A549 (cell line): ENCODE measurements around the gene CNOT1.

Source experiments
- CHD2 ChIP-seq: fragments of 150-350 bp; IDR thresholded peaks from 2 replicates; pipeline ENCODE4 v1.6.1; 2014; ENCODE audit warnings: low read length; ENCODE audit not compliant: partially characterized antibody
- CTCF ChIP-seq: fragments of >200 bp; sonication (Bioruptor Twin); formaldehyde crosslinking; IDR thresholded peaks from 3 replicates; pipeline ENCODE4 v1.5.1; 2016
- EHMT2 ChIP-seq: fragments of 200-600 bp; sonication (generic); IDR thresholded peaks from 2 replicates; pipeline ENCODE4 v1.6.1; 2016; ENCODE audit warnings: antibody characterized with exemption, low read depth, mild to moderate bottlenecking, moderate library complexity
- EP300 ChIP-seq, 2 experiments: fragments of >200 bp; sonication (Bioruptor Twin); formaldehyde crosslinking; IDR thresholded peaks; 2 replicates in 1 of 2; 3 replicates in 1 of 2; pipeline ENCODE4 v1.6.1; 2016 to 2017
- ESRRA ChIP-seq: fragments of 150-350 bp; IDR thresholded peaks from 2 replicates; pipeline ENCODE4 v1.6.1; 2014; ENCODE audit warnings: mild to moderate bottlenecking, low read length, borderline replicate concordance
- HMGXB4 ChIP-seq: fragments of 250-450 bp; sonication (Bioruptor Pico); IDR thresholded peaks from 2 replicates; pipeline ENCODE4 v1.5.0; 2021; ENCODE audit warnings: mild to moderate bottlenecking, moderate library complexity, borderline replicate concordance
- JUNB ChIP-seq: fragments of >200 bp; sonication (Bioruptor Twin); formaldehyde crosslinking; IDR thresholded peaks from 2 replicates; pipeline ENCODE4 v1.6.1; 2016
- MYC ChIP-seq: IDR thresholded peaks from 2 replicates; pipeline ENCODE4 v1.6.1; 2012; ENCODE audit warnings: mild to moderate bottlenecking, inconsistent platforms, low read length, improper control_type of control experiment, borderline replicate concordance
- POLR2A ChIP-seq: IDR thresholded peaks from 2 replicates; pipeline ENCODE4 v1.6.1; 2012; ENCODE audit warnings: mild to moderate bottlenecking, low read length
- RCOR1 ChIP-seq: fragments of 150-350 bp; IDR thresholded peaks from 2 replicates; pipeline ENCODE4 v1.6.1; 2014; ENCODE audit warnings: antibody characterized with exemption, low read length, low read depth
- RFX5 ChIP-seq: fragments of 450-650 bp; IDR thresholded peaks from 2 replicates; pipeline ENCODE4 v1.7.1; 2014; ENCODE audit warnings: antibody characterized with exemption, mild to moderate bottlenecking, moderate library complexity
- ZFP36 ChIP-seq: fragments of 450-650 bp; IDR thresholded peaks from 2 replicates; pipeline ENCODE4 v1.6.1; 2014; ENCODE audit warnings: borderline replicate concordance; ENCODE audit not compliant: partially characterized antibody

- TF ChIP-seq RFX5 (no peak), POLR2A (no peak), EHMT2 (no peak), HMGXB4 (CRISPR knock-in tag) (no peak), CTCF (no peak), ESRRA (no peak), CHD2 (no peak), MYC (no peak), JUNB (no peak), ZFP36 (no peak), EP300 (IDR thresholded peaks at IDR 0.05) (no peak), RCOR1 (no peak)
These were observed 85.9 kb downstream of the CNOT1 start for GRCh38 chr16:58543685-58544084.
